Pancreas (tissue), 10 donors: ENCODE results near the gene GUK1. TPM values are rescaled to one million over a fixed set of nuclear protein-coding genes. Genes with fewer than 3 reads are reported as not detected.

Source experiments
- ATAC-seq, 4 donors: fragments of 200-7000 bp; cut with Tn5 transposase; one replicate each; pipeline versions ENCODE4 v1.8.0 to v1.9.1; 2020; ENCODE audit warnings: mild to moderate bottlenecking in 4 of 4, moderate library complexity in 4 of 4
- DNase-seq, 6 donors: peaks; one replicate each; pipeline ENCODE4 v3.0.0-alpha.2; 2020
- FAIRE-seq: peaks from 2 replicates; lab custom pipeline; 2012; peaks lifted over from hg19 to GRCh38; lab: Jason Lieb, UNC
- H3K27ac ChIP-seq, 4 donors: fragments of 200-600 bp; sonication (generic); 1 replicate in 3 of 4; 2 replicates in 1 of 4; pipeline versions ENCODE4 v1.5.0 to v1.8.0; 2020
- H3K27me3 ChIP-seq, 4 donors: fragments of 200-600 bp; one replicate each; pipeline ENCODE4 v1.8.0; 2021
- H3K36me3 ChIP-seq, 3 donors: fragments of 200-600 bp; sonication (generic) in 1 of 3; one replicate each; pipeline versions ENCODE4 v1.5.0 to v1.8.0; 2020 to 2021
- H3K4me1 ChIP-seq, 3 donors: fragments of 200-600 bp; one replicate each; pipeline ENCODE4 v1.8.0; 2021
- H3K4me3 ChIP-seq, 4 donors: fragments of 200-600 bp; sonication (generic) in 2 of 4; one replicate each; pipeline versions ENCODE4 v1.5.0 to v1.8.0; 2020 to 2021
- H3K9me3 ChIP-seq, 4 donors: fragments of 200-600 bp; one replicate each; pipeline ENCODE4 v1.8.0; 2021
- WGBS, 2 donors: extraction: QIAGEN DNeasy Blood & Tissue Kit; methylation state at CpG; one replicate each; pipeline ENCODE4 v1.1.7; 2013; 5-methylcytosine and 5-hydroxymethylcytosine counted together
- intact Hi-C, 3 donors: fragments of 100-400 bp; cut with DNase I; formaldehyde crosslinking; loops; one replicate each; pipeline versions ENCODE4 v1.11.1 to v1.14.2; 2022
- polyA plus RNA-seq, 2 donors: library from polyadenylated mRNA; stranded (reverse); fragments of 200-250 nt; gene quantifications; one replicate each; pipeline ENCODE4 v1.2.3, GENCODE V29; 2013
- total RNA-seq, 6 donors: library from RNA; stranded (reverse); fragmentation: NEBNext Ultra II Directional in 4 of 6; extraction: Animal tissue kit (Norgen Biotek cat#: 25700) in 4 of 6; gene quantifications; one replicate each; pipeline versions ENCODE4 v1.2.1 to v1.2.4, GENCODE V29; 2021 to 2023
- TF ChIP-seq, protein P1 (sequence below), 4 donors: fragments of 200-600 bp; sonication (generic) in 3 of 4; IDR thresholded peaks; one replicate each; pipeline versions ENCODE4 v1.5.0 to v1.8.0; 2021; ENCODE audit warnings: antibody characterized with exemption in 4 of 4
- donor health status: healthy with polysubstance abuse.
- donor health status: DM: no; HTN: no; CAD: no; lungs with moderate emphysema.
- donor health status: DM: no; HTN: no; CAD: no.
- donor health status: control.
- donor health status: control.
- donor health status: Bipolar disorder and iron deficiency.
- donor health status: DM: yes; HTN: yes; CAD: no.
- donor health status: DM: no; HTN: no; CAD: no.
- donor health status: DM: no; HTN: no; CAD: no.
- donor health status: DM: yes; HTN: yes; CAD: no.

The GUK1 gene
- total and polyA plus RNA-seq, 8 donors, result 71.5 to 317 (median 101) TPM

DNA sequence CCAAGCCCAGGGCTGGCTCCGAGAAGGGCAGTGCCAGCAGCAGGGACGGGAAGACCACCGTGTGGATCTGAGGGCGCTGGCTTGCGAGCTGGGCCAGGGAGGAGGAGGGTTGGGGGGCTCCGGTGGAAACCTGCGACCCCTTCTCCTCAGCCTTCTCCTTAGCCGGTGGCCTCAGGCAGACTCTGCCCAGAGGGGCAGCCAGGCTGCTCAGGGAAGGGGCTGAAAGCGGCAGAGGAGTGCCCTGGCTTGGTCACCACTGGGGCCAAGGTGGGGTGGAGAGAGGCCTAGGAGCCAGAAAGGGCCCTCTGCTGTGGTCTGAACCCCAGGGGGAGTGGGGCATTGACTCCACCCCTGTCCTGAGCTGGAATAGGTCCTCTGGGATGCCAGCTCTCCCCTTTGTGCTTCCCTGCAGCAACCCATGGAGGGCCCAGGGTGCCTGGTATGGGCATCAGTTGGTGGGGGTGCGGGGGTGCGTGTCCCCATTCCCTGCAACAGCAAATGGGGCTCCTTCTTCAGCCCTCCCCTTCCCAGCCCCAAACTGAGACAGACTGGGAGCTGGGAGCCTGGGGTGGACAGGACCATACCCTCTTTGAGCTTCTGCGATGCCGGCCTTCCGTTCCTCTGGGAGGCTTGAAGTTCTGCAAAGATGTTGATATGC lies 19.1 kb downstream of the GUK1 start:
- WGBS, 2 donors, result 67 to 74% methylated on average over 14 of the region's 14 CpGs
- intact Hi-C loops, result no loop called here
- ATAC-seq, result no peak

DNA sequence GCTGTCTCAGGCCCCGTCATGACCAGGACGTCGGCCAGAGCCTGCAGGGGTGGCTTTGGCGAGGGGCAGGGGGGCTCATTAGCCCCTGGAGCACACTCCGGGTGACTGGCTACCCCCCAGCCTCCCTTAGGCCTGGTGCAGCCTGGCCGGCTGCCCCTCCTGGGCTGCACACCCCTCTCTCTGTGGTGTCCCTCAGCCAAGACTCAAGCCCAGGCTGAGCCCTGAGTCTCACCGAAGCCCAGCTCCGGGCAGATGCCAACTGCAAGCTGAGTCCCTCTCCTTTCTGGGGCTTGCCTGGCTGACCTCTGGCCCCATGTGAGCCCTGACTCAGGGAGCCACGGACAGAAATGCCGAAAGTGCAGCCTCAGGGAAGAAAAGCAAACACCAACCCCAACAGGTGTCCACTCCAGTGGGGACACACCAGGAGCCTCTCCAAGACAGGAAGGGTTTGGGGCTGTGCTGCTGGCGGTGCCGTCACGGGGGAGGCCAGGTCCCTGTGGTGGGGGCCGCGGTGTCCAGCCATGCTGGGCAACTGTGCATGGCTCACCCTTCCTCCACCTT lies 20.2 kb downstream of the GUK1 start:
- WGBS, 2 donors, result 58 to 72% methylated on average over 15 of the region's 15 CpGs
- no peaks in the 10 kb centered on the region for H3K27me3 ChIP-seq
- DNase-seq (peak in 1 of 6 donors; percentile 60), ATAC-seq (no peak), FAIRE-seq (no peak)
- TF ChIP-seq, protein P1, sequence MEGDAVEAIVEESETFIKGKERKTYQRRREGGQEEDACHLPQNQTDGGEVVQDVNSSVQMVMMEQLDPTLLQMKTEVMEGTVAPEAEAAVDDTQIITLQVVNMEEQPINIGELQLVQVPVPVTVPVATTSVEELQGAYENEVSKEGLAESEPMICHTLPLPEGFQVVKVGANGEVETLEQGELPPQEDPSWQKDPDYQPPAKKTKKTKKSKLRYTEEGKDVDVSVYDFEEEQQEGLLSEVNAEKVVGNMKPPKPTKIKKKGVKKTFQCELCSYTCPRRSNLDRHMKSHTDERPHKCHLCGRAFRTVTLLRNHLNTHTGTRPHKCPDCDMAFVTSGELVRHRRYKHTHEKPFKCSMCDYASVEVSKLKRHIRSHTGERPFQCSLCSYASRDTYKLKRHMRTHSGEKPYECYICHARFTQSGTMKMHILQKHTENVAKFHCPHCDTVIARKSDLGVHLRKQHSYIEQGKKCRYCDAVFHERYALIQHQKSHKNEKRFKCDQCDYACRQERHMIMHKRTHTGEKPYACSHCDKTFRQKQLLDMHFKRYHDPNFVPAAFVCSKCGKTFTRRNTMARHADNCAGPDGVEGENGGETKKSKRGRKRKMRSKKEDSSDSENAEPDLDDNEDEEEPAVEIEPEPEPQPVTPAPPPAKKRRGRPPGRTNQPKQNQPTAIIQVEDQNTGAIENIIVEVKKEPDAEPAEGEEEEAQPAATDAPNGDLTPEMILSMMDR (IDR thresholded peaks at IDR 0.05), result no peak
- no peaks in the 10 kb centered on the region for H3K36me3 ChIP-seq
- no peaks in the 10 kb centered on the region for H3K9me3 ChIP-seq
- intact Hi-C loops, result no loop called here
- no peak overlapping the region for H3K27ac ChIP-seq
- no peak overlapping the region for H3K4me3 ChIP-seq
- H3K4me1 ChIP-seq, result no peaks in the 10 kb centered on the region

More for the DNA sequence above, 19.1 kb downstream of the GUK1 start:
- H3K27me3 ChIP-seq, result no peaks in the 10 kb centered on the region
- no peaks in the 10 kb centered on the region for H3K9me3 ChIP-seq
- TF ChIP-seq, protein P1 (IDR thresholded peaks at IDR 0.05), result no peak
- no peak overlapping the region for H3K4me3 ChIP-seq
- H3K36me3 ChIP-seq, result no peaks in the 10 kb centered on the region
- FAIRE-seq, result no peak
- DNase-seq, result peak in 1 of 6 donors; percentile 54
- H3K4me1 ChIP-seq, result no peaks in the 10 kb centered on the region
- H3K27ac ChIP-seq, result no peak overlapping the region

GRCh38 chr1:228161362-228161761 lies 21.3 kb downstream of the GUK1 start:
- Histone ChIP-seq H3K4me3 (no peak overlapping the region), H3K4me1 (no peaks in the 10 kb centered on the region), H3K36me3 (no peaks in the 10 kb centered on the region), H3K27ac (no peak overlapping the region), H3K9me3 (no peaks in the 10 kb centered on the region), H3K27me3 (no peaks in the 10 kb centered on the region)
- intact Hi-C loops, result no loop called here
- FAIRE-seq (no peak), DNase-seq (peak in 1 of 6 donors; percentile 9), ATAC-seq (no peak)
- WGBS, 2 donors, result 25 to 34% methylated on average over 7 of the region's 7 CpGs
- TF ChIP-seq, protein P1 (IDR thresholded peaks at IDR 0.05), result no peak

GRCh38 chr1:228161866-228162265 lies 21.8 kb downstream of the GUK1 start:
- Histone ChIP-seq H3K27me3 (no peaks in the 10 kb centered on the region), H3K4me3 (no peak overlapping the region), H3K4me1 (no peaks in the 10 kb centered on the region), H3K27ac (peak overlapping the region in 1 of 4 donors; percentile 5), H3K36me3 (no peaks in the 10 kb centered on the region), H3K9me3 (no peaks in the 10 kb centered on the region)
- WGBS, 2 donors, result 53 to 72% methylated on average over 9 of the region's 9 CpGs
- intact Hi-C loops, result no loop called here
- TF ChIP-seq, protein P1 (IDR thresholded peaks at IDR 0.05), result no peak
- no peak for FAIRE-seq
- peak in 1 of 6 donors; percentile 58 for DNase-seq
- ATAC-seq, result no peak
